GM20431 (cell line): ENCODE measurements around the gene SRR.

ENCODE experiments used
- in situ Hi-C: fragments of 300-500 bp; cut with MseI, MboI; formaldehyde crosslinking; loops from one replicate; pipeline ENCODE4 v1.15.0; 2020; ENCODE audit warnings: low sequenced_read_pairs; ENCODE audit not compliant: unreplicated experiment

SRR gene

DNA sequence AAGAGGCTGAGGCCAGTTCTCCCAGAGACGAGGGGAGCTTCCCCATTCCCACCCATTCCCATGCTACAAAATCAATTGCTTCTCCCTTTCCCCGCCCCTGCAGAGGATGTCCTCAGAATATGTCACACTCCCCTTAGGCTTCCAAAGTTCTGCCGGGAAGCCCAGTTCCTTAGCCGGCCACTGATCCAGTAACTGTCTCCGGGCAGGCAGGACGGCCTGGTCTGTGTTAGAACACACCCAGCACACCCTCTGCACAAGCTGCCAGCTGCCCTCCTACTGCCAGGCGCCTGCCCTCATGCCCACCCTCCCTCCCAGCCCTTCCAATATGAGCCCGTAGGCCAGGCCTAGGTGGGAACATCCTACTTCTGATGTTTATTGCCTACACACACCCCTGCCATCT is 64.6 kb downstream of the SRR start:
- in situ Hi-C loops = no loop called here

DNA sequence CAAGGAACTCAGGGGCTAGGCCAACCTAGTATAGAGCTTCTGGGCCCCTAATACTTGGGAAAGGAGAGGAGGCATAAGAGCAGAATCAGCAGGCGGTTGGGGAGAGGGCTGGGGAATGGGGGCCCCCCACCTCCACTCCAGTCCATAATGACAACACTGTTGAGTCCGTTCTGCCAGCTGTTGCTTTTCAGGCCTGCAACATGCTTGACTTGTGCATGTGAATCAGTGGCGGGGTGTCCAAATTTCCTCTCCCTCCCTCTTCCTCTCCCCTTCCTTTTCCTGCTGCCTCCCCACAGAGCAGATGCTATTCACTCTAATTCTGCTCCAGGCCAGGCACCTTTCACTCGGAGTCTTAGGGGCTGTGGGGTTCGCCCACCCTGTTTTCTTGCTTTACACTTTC is 65.3 kb downstream of the SRR start:
- in situ Hi-C loops = no loop called here

DNA sequence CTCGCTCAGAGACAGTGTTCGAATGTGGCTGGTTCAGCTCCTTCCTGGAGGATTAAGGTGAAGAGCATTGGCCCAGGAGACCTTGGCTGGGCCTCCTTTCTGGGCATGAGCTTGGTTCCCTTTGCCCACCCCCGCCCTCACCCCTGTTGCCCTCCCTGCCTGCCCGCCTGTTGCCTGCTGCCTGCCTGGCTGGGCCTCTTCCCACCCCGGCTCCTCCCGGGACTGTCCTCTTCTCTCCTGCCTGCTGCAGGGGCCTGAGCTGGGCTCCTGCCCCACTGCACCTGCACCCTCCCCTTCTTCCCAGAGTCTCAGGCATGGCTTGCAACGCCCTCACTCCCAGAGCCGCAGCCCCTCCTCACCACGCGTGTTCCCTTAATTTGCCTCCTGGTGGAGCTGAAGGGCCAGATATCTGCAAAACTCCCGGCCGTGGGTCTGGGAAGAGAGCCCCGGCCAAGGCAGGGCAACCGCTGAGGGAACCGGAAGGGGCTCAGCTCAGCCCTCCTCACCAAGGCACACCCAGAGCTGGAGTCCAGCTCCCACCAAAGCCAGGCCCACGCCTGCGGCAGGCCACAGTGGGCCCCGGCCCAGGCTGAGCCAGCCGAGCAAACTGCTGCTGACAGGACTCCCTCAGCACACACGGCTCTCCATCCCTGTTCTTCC is 65.9 kb downstream of the SRR start:
- in situ Hi-C loops = no loop called here

DNA sequence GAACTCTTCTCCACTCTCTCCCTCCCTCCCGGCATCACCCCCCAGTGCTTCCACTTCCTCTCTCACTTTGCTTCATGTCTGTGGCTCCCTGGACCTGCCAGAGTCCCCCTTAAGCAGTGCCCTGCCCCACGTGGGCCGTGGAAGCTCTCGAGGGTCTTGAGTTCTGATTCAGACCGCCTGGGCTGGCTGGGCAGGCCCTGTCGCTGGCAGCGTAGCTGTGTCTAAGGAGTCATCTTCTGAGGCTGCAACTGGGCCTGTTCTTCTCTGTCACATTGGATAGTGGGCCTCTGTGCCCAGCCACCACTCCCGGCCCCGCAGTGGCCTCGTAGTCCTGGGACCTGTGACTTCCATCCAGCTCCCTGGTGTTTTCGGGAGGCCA is 66.5 kb downstream of the SRR start:
- in situ Hi-C loops = no loop called here

DNA sequence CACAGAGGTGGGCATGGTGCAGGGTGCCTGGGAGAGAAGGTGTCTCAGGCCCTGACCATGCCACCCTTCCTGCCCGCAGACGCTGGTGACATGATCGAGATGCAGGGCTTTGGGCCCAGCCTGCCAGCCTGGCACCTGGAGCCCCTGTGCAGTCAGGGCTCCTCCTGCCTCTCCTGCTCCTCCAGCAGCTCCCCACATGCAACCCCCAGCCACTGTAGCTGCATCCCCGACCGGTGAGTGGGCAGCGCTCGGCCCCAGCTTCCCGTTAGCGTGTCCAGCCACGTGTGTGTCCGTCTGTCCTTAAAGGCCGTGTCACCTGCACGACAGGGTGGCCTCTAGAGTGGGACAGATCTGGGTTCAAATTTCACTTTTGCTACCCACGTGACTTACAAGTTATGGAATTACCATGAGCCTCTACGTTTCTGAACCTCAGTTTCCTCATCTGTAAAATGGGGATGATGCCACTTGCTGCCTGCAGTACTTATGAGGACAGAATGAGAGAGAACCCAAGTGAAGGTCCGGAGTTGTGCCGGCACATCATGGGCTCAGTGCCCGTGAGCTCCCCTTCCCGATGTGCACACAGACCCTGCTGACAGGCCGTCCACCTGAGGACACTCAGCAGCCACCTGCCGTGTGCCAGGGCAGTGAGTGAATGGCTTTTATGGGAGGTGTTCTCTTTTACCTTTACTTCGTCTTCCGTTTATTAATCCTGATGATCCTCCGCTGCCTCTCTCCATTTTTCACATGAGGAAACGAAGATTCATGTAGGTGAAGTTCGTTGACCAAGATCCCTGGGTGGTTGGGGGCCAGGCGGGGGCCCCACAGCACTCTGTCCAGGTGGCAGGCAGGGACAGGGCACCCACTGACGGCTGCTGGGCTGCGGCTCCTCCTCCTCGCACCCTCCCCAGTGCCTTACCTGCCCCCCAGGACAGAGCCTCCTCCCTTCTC is 67.7 kb downstream of the SRR start:
- in situ Hi-C loops = no loop called here

DNA sequence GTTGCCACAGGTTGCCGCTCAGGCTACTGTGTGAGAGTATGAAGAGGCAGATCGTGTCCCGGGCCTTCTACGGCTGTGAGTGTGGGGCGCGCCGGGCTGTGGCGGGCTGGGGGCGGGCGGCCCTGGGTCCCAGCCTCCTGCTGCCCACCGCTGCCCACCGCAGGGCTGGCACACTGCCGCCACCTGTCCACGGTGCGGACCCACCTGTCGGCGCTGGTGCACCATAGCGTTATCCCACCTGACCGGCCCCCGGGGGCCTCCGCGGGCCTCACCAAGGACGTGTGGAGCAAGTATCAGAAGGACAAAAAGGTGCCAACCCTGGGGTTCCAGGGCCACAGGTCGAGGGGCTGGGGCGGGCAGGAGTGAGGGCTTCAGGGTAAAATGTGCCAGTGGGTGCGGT is 68.4 kb downstream of the SRR start:
- in situ Hi-C loops = no loop called here

DNA sequence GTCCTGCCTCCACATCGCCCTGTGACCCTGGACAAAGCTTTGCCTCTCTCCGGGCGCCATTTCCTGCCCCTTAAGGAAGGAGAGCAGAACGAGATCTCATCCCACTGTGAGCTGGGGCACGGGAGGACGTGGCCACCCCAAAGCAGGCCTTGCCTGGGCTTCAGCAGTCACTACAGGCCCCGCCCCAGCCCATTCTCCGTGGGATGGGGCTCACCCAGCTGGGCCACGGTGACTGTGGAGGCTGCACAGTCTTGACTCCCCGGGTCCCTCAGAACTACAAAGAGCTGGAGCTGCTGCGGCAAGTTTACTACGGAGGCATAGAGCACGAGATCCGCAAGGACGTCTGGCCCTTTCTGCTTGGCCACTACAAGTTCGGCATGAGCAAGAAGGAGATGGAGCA is 68.9 kb downstream of the SRR start:
- in situ Hi-C loops = no loop called here

DNA sequence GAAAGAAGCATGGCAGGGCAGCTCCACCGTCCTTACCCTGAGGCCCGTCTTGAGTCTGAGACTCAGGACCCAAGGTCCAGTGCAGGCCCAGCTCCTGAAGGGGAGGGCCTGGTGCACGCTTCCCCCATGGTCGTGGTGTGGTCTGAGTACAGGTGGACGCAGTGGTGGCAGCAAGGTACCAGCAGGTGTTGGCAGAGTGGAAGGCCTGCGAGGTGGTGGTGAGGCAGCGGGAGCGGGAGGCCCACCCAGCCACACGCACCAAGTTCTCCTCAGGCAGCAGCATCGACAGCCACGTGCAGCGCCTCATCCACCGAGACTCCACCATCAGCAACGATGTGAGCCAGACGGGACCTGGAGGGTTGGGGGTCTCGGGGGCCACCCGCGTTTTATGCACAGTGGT is 69.4 kb downstream of the SRR start:
- in situ Hi-C loops = no loop called here
